GM12874 (cell line): ENCODE measurements around the gene CAPZA2.

ENCODE experiments used
- TF ChIP-seq, protein P1 (sequence below): IDR thresholded peaks from 2 replicates; pipeline ENCODE4 v1.5.1; 2011; ENCODE audit warnings: low read depth, mild to moderate bottlenecking, control low read depth, low read length, moderate library complexity; ENCODE audit not compliant: insufficient read depth

The CAPZA2 gene

DNA sequence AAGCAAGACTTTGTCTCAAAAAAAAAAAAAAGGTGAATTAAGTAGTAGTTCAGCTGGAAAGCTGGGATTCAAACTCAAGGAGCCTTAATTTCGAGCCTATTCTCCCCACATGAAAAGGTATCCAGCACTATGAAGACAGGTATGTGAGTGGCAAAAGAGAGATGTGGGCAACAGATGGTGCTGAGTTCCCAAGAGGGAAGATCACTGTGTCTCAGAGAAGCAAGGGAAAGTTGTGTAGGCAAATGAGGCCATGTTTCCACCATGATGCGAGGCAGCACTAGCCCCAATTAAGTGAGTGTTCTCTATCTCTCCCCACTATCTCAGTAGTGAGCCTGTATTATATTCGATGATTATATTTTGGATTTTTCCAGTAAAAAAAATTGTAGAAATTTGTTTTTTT is 71.1 kb downstream of the CAPZA2 start:
- TF ChIP-seq, protein P1, sequence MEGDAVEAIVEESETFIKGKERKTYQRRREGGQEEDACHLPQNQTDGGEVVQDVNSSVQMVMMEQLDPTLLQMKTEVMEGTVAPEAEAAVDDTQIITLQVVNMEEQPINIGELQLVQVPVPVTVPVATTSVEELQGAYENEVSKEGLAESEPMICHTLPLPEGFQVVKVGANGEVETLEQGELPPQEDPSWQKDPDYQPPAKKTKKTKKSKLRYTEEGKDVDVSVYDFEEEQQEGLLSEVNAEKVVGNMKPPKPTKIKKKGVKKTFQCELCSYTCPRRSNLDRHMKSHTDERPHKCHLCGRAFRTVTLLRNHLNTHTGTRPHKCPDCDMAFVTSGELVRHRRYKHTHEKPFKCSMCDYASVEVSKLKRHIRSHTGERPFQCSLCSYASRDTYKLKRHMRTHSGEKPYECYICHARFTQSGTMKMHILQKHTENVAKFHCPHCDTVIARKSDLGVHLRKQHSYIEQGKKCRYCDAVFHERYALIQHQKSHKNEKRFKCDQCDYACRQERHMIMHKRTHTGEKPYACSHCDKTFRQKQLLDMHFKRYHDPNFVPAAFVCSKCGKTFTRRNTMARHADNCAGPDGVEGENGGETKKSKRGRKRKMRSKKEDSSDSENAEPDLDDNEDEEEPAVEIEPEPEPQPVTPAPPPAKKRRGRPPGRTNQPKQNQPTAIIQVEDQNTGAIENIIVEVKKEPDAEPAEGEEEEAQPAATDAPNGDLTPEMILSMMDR: no peak

DNA sequence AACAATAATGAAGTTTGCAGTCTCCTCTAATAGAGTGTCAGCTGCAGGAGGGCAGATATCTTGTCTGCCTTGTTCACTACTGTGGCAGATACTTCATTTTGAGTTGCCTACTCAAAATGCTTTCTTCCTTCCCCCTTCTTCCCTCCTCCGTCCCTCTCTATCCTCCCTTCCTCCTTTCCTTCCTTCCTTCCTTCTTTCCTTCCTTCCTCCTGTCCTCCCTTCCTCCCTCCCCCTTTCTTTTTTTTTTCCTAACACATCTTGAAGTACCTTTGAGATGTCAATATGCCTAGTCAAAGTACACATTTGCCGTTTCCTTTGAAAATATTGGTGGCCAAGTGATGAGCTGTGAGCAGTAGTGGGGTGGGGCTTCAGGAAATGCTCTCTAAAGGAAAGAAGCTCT is 72.2 kb downstream of the CAPZA2 start:
- TF ChIP-seq, protein P1: no peak

DNA sequence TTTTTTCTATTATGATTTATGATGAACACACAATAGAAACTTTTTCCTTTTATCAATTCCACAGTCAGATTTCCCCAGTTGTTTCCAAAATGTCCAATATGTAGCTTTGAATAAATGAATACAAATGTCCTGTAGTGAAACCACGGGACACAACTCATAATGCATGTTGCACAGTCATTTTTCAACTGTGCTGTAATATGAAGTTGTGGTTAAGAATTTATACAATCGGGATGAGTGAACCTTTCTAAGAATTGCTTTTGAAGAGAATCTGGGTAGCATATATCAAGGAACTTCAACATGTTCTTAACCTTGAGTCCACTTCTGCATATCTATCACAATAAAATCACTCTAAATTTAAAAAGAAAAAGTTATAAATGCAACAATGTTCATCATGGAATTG is 76.3 kb downstream of the CAPZA2 start:
- TF ChIP-seq, protein P1: no peak

DNA sequence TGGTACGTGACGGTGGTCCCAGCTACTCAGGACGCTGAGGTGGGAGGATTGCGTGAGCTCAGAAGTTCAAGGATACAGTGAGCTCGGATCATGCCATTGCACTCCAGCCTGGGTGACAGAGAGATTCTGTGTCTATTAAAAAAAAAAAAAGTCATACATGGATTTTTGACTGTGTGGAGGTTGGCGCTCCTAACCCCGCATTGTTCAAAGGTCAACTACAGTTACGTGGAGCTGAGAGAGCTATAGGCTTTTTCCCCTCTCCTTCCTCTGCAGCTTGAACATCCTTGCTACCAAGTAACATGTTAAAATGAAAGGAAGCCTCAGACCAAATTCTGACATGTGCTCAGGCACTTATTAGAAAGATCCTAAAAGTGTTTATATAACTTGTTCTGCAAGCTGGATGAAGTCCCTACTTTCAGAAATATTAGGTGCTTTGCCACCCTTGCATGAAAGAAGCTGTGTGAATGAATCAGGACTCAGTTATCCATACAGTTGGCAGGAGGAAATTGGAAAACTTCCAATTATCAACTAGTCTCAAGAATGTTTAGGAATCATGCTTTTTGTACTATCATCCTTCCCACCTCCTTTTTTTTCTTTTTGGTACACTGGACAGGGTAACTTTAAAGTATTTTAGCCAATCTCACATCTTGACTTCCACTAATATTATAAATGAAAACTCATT is 78.4 kb downstream of the CAPZA2 start:
- TF ChIP-seq, protein P1: no peak

DNA sequence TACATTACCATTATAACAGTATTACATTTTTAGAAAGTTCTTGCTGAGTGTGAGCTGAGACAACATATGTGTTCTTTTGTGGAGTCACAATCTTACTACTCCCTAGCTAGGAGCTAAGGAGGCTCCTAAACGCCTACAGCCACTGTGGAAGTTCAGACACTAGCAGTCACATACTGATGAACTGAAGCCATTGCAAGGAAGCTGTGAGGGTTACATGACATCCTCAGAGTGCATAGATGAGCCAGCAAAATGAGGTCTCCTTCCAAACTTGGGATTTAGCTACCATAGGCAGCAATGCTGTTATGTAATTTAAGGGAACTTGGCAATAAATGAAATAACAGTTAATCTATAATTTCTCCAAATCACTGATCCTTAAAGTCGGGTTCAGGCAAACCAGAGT is 80.1 kb downstream of the CAPZA2 start:
- TF ChIP-seq, protein P1: no peak

DNA sequence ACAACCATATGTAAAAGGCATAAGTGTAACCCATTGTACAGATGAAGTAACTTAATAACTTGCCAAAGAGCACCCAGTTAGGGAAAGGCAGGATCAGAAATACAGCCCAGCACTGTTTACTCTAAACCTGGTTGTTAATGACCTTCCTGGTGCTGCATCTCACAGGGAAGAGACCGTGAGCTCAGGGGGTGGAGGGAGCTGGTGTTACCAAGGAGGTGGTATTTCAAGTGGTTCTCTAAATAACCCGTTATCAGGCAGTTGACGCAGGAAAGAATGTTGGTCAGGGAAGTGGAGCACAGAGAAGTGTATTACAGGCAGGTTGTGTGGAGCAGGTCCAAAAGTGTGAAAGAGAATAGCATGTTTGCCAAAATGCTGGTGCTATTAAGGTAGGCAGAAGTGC is 86.5 kb downstream of the CAPZA2 start:
- TF ChIP-seq, protein P1: no peak

DNA sequence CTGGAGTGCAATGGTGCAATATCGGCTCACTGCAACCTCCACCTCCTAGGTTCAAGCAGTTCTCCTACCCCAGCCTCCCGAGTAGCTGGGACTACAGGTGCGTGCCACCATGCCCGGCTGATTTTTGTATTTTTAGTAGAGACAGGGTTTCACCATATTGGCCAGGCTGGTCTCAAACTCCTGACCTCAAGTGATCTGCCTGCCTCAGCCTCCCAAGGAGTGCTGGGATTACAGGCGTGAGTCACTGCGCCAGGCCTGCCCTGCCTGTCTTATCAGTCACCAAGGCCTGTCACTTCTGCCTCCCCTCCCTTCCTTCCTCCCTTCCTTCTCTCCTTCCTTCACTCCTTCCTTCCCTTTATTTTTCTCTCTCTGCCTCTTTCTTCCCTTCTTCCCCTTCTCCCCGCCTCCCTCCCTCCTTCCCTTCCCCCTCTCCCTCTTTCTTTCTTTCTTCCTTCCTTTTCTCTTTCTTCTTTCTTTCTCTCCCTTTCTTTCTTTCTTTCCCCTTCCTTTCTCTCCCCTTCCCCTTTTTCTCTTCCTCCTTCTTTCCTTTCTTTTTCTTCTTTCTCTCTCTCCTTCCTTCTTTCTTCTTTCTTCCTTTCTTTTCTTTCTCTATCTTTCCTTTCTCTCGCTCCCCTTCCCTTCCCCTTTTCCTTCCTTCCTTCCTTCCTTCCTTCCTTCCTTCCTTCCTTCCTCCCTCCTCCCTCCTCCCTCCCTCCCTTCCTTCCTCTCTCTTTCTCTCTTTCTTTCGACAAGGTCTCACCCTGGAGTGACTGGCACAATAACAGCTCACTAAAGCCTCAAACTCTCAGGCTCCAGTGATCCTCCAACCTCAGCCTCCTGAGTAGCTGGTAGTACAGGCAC is 87.8 kb downstream of the CAPZA2 start:
- TF ChIP-seq, protein P1: no peak
